Activated T-cell treated with anti-CD3 and anti-CD28 coated beads, Interleukin-2, amount 50 U/mL, for 1 hour (primary cell): Measurements from ENCODE around the gene TTC8.
"Not testable (repeated sequence)": the region's sequence is repeated elsewhere in the genome, so short reads cannot be mapped to it uniquely, and the experiment has no call there.

Source experiments
- DNase-seq: peaks from one replicate; pipeline ENCODE4 v3.0.0-alpha.2; 2020

The TTC8 gene

DNA sequence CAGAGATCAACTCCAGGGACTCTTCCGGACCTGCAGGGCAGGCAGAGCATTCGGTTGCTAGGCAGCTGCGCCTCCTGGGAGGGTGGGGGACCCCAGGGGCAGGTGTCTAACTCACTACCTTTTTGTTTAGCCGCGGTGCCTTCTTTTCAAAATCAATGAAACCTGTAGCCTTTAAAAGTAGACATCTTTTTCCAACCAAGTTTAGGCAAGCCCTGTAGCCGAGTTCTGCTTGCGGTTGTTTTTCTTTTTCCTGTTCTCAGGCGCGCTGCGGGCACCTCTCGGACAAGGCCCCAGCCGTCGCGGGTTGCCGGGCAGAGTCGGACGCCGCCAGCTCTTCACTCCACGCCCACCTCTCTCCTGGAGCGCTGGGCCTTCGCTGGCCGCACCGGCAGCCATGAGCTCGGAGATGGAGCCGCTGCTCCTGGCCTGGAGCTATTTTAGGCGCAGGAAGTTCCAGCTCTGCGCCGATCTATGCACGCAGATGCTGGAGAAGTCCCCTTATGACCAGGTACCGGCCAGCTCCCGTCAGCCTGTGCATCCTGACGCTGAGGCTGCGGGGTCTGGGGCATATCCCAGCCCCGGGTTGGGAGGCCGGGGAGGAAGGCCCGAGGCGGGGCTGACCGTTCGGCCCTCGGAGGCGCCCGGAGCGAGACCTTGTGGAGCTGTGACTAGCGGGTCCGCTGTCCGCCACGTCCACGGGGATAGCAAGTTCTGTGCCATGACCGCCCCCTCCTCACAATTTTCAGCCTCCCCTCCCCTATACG is at the start of gene TTC8:
TSS of gene TTC8 (plus strand) at position 338 of the 764 bp plus-strand sequence. CDS start at position 395, 57 bp downstream.
- DNase-seq: peak; percentile 85

DNA sequence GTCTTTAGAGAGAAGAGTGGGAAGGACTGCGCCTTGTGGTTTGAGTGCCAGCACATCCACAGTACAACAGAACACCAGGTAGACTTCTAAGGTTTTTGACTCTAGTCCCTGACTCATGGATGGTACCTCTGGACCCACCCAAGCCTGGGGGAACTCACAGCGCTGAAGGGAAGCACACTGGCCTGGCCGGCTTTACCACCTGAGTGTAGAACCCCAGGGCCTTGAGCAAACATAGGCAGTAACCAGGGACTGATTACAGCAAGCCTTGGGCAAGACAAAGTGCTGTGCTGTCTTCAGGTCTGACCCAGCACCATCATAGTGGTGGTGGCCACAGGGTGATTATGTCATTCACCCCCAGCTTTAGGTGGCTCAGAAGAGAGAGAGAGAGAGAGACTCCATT is 48.9 kb upstream of the TTC8 start:
- DNase-seq: no peak

DNA sequence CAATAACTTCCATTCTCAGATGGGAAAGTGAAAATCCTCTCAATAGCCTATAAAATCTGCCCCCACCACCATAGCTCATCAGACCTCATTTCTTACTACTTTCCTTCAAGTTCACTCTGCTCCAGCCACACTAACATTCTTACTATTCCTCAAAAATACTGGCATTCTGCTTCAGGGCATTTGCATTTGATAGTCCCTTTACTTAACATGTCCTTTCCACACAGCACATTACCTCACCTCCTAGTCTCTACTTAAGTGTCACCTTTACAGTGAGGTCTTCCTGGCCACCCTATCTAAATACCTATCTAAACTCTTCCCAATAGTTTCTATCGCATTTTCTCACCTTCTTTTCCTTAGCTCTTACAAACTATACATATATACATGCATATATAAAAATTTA is 38.5 kb upstream of the TTC8 start:
- DNase-seq: no peak

DNA sequence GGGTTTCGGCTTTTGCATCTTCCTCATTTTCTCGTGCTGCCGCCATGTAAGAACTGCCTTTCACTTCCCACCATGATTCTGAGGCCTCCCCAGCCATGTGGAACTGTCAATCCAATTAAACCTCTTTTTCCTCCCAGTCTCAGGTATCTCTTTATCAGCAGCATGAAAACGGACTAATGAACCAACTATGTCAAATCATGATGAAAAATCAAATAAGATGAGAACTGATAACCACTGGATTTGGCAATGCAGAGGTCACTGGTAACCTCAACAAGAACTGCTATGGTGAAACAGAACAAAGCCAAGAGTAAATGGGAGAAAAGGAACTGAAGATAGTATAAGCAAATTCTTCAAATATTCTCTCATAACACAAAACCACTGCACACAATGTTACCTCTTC is 37.7 kb upstream of the TTC8 start:
- DNase-seq: no peak

DNA sequence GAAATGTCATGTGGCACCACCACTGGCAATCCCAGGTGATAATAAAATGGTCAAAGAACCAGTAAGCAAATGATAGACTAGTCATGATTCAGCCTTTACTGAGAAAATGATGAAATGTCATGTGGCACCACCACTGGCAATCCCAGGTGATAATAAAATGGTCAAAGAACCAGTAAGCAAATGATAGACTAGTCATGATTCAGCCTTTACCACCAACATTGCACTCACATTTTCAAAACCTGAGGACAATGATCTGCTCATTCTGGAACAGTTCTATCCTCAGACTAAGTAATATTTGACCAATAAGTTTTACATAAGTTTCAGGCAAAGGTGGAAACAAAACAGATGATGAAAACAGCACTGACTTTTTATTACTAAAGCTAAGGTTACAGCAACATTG is 34.9 kb upstream of the TTC8 start:
- not testable (repeated sequence) for DNase-seq

DNA sequence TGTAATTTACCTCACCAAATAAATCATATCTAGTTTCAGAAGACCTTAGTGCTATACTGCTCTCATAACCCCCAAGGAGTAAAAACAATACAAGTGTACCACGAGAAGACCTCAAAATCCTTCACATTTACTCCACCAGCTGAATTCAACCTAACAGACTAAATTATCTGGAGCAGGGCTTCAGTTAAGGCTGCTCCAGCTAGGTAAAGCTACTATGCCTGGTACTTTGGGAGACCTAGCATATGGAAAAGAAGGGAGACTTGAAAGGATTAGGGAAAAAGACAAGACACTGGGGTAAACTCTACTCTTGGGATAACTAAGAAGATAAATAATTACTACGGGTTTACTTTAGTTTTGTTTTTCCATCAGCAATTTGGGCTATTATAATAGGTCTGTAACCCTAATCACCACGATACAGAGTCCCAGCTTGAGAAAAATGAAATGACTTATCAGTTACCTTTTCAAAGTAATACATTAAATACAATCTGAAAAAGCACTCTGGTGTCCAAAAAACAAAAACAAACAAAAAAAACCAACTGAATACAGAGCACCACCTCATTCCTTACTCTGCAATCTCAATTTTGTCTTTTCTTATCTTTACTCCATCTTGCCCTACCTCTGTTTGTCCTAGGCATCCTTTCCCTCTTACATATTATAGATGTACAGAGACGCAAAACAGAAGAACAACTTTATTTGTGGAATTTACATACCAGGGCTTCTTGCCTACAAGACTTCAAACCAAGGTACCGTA is 33.8 kb upstream of the TTC8 start:
- no peak for DNase-seq

DNA sequence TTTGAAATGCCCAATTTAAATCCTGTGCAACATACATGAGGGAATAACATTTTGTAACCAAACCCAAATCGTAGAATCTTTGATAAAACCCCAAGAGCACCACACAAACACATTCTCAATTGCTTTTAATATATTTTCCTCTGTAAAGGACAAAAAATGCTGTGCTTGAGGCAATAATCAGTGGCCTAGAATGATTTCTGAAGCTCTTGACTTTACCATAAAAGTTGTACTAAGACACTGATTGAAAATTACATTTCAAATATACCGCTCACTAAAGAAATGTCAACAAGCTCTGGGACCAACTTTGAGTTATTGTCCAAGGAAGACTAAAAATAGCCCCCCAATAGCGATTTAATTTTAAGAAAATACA is 33.2 kb upstream of the TTC8 start:
- no peak for DNase-seq

DNA sequence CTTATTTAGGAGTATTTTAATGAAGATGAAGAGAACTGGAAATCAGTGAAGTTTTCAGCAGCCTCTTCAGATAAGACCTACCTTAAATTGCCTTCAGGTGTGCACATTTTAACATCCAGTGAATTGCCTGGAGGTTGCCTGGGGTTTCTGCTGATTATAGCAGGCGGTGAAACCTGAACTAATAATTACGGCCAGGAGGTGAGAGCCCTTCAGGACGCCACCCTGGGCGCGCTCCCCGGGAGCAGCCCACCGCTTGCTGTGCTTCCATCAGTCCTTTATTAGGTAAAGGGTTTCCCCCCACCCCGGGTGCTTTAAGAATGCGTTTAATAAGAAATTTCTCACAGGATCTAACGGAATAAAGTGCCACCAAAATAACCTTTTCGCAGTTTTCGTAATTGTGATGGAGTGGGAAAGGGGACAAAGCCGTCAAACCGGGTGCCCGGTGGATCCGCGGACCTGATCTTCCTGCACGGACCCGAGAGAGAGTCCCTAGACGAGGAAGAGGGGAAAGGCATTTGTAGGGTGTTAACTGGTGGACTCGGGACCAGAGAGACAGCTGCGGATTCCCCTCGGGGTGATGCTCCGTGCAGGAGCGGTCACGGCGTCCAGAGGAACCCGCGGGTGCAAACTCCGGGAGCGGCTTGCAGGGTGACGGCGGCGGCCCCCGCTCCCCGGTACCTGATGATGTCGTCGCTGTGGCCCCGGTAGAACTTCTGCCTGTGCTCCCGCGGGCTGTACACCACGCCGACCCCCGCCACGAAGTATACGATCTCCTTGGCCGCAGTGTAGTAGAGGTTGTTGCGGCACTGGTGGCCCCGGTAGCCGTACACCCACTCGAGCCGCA is 32.6 kb upstream of the TTC8 start:
- DNase-seq: peak; percentile 25

DNA sequence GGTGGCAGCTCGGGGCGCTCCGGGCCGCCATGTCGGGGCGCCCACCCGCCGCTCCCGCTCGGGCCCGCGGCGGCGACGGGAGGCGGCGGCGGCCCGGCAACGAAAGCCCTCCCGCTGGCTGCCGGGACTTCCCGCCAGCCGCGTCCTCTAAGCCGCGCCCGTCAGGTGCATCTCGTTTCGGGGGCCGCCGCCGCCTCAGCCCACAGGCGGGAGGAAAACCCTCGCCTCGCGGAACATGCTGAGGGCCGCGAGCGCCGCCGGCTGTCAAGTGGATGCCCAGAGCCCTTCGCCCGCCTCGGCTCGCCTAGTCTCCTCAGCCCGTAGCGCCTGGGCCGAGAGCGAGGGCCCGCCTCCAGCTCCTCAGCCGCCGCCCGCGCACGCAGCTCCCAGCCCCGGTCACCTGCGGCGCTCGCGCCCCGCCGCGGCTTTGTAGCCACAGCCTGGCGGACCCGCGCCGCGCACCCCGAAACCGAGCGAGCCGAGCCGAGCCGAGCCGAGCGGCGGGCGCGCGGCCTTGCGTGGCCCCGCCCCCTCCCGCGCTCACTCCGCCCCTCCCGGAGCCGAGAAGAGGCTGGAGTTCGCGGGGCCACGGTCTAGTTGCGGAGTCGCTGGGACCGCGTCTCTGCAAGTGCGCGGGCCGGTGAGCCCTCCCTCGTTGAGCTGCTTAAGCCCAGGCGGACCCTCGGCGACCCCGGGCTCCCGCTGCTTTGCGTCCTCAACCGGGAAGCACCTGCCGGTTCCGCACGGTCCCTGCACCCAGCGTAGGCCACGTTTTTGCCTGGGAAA is 31.8 kb upstream of the TTC8 start, which contains the start of gene EML5:
TSS of gene EML5 (minus strand) at position 481 of the 786 bp plus-strand sequence. CDS start at position 31, 450 bp downstream.
- DNase-seq: peak; percentile 90

DNA sequence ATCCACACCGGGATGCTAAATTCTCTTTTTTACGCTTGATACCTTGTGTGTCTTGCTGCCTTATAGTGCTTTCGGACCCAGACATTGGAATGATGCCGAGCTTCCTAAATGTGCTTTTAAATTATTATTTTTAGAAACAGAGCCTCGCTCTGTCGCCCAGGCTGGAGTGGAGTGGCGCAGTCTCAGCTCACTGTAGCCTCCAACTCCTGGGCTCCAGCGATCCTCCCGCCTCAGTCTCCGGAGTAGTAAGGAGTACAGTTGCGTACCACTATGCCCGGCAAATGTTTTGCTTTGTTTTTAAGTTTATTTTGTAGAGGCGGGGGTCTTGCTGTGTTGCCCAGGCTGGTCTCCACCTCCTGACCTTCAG is 31.2 kb upstream of the TTC8 start:
- DNase-seq: peak; percentile 20

DNA sequence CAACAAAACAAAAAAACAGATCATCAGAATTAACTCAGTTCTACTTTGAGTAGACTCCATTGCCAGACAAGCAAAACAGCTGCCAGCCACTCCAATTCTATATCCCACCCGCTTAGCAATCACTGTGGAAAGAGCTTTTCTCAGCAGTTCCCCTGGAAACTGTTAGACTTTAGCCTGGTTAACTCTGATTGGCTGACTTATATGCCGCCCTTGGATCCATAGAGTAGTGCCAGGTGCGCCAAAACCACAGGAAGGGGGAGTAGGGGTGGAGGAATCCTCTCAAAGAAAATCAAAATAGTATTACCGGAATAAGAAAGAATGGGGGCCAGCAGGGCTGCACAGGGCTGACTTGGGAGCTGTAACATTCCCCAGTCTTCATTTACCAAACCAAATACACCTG is 26.3 kb upstream of the TTC8 start:
- DNase-seq: no peak

DNA sequence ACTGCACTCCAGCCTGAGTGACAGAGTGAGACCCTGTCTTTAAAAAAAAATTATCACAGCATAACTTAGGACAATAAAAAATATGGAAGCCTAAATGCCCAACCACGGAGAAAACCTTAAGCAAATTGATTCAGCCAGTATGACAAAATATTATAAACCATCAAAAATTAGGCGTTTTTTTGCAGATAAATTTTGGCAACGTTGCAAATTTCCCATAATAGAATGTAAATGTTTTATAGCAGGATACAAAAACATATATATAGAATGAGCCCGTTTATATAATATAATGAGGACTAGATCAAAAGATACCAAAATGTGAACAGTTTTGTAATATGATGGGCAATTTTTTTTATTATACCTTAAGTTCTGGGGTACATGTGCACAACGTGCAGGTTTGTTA is 24.9 kb upstream of the TTC8 start:
- no peak for DNase-seq

DNA sequence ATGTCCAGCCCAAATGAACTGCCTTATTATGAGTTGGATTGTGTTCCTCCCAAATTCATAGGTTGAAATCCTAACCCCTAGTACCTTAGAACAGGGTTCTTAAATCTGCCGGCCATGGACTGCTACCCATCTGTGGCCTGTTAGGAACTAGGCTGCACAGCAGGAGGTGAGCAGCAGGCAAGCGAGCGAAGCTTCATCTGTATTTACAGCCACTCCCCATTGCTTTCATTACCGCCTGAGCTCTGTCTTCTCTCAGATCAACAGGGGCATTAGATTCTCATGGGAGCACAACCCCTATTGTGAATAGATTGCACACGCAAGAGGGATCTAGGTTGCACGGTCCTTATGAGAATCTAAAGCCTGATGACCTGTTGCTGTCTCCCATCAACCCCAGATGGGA is 21.9 kb upstream of the TTC8 start:
- no peak for DNase-seq

DNA sequence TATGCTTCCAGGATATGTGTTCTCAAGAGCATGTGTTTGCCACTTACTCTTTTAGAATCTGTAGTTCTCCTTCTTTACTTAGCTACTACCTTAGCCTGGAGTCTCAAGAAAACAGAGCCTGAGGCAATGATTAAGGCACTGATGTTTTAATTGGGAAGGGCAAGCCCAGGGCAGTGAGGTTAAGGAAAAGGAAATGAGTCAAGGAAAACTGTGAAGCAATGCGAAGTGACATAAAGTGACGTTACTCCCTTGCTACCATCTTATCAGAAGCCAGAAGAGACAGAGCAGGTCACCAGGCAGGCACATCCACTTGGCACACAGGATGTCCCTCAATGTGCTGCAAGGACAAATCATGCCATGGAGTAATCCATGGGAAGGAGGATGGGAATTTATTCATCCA is 20.4 kb upstream of the TTC8 start:
- DNase-seq: no peak

DNA sequence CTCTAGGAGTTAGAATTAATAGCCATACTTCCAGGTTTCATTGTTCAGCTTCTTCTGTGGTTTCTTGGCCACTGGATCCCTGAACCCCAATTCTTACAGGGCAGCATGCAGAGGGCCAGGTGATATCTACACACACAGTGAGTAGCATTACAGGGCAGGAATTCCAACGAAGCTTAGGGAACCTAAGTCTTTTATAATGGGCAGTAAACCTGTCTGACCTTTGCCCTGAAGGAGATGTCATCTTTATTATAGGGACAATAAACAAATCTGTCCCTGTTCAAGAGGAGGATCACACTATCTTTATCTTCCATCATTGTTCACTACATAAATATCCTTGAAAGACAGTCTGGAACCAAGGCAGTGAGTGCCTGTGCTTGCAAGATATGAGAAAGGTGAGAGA is 20.0 kb upstream of the TTC8 start:
- DNase-seq: no peak

DNA sequence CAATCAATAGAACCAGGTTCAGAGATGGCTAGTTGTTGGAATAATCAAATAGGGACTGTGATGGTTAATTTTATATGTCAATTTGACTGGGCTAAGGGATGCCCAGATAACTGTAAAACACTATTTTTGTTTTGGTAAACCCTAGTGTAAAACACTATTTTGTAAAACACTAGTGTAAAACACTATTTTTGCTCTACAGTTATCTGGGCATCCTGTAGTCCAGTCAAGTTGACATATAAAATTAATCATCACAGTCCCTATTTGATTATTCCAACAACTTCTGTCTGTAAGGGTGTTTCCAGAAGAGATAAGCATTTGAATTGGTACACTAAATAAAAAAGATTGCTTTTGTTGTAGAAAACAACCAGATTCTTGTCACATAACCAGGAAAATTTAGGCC is 16.1 kb upstream of the TTC8 start:
- no peak for DNase-seq

DNA sequence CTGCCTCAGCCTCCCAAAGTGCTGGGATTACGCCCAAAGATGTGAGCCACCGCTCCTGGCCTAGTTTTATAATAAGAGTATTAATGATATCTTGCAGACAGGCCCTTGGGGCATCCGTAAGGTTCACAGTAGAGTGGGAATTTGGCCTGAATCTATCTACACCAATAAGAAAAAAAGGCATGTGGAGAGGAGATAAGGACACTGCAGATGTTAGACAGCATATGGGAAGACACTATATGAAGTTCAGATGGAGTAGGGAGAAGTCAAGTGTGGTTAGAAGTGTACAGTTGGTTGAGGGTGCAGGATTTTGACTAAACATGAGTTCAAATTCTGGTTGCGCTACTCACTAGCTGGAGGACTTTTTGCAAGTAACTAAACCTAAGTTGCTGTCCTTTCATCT is 8.5 kb upstream of the TTC8 start:
- DNase-seq: no peak

DNA sequence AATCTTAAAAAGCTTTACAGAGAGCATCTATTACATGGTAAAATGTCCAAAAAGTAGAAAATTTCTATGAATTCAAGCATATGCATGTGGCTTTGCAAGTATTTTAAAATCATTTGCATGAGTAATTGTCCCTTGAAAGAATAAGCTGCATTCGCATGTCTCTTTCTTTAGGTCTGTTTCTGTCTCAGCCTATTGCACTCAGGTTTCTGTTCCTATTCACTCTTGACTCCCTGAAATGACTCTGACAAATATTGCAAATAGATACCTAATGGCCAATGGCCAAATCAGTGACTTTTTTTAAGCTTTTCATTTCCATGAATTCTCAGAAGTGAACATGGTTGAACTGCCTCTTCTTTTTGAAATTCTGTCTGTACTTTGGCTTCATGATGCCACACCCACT is 6.4 kb upstream of the TTC8 start:
- no peak for DNase-seq

DNA sequence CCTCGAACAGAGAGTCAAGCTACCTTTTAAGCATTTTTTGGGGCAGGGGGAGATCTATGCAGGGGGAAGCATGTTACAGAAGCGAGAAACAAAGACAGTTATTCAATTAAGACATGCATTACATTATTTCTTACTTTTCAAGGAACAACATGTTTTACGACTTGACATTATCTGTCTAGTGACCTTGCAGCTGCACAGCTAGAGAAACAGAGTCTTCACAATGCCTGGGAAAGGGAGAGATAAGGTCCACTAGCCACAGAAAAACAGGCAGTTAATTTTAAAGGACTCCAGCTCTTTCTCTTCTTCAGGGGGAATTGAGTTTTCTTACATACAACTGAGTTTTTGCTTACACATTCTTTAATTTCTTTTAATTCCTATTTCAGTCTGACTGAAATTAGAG is 4.8 kb upstream of the TTC8 start:
- not testable (repeated sequence) for DNase-seq

DNA sequence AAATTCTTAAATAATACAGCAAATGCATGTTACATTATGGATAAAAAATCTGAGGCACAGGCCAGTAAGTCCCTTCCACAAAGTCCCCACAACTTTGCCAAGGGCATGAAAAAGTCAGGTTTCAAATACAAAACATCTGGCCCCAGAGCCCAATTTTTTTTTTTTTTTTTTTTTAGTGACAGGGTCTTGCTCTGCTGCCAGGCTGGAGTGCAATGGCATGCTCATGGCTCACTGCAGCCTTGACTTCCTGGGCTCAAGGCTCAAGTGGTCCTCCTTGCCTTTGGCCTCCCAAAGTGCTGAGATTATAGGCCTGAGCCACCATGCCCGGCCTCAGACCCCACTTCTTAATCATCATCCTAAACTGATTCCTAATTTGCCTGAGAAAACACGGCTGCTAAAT is 3.1 kb upstream of the TTC8 start:
- no peak for DNase-seq

DNA sequence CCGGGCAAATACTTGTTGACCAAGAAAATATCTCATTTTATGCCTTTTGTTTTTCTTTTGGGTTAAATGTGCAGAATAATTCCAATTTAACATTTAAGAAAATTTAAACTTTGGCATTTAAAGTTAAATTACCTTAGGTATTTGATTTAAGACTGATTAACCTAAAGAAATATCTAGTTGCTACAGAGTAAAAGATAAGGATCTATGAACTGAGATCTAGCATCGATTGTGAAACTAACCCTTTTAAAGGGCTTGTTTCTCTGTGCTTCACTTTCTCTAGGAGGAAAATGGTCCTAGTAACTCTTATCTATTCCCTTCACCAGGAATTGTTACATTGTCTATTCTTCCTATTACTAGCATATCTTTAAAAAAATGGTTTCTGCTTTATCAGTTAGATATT is 2.6 kb upstream of the TTC8 start:
- DNase-seq: no peak

DNA sequence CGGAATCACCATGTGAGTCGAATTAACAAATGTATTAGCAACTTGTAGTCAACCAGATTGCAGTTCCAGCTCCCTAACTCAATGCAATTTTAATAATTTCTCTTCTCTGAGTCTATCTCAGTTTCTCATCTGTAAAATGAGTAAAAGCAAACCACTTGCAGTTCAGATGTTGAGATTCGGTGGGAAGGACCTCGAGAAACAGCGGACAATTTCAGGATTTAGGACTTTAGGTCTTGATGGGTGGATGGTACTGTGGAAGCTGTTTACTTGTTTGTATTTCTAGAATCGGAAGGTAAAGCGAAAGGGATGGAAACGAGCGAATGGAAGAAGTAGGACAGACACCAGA is 510 bp upstream of the TTC8 start:
- DNase-seq: no peak

DNA sequence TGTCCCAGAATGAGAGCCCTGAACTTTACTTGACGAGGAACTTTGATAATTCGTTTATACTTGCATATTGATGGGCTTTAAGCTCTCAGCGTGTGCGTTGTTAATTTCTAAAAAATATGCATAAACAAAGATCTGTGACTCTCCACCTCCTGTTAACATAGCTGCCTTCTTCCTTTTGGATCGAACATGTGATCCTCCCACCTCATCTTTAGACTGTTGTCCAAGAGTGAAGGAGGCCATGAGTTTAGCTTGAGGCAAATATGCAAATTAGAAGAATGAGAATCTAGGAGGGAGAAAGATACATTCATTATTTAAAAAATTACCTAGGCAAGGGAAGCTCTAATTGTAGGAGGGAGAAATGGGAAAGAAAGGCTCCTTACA is 617 bp downstream of the TTC8 start:
- DNase-seq: no peak
